ENCODE results near the gene DISP3.

Gene DISP3

DNA sequence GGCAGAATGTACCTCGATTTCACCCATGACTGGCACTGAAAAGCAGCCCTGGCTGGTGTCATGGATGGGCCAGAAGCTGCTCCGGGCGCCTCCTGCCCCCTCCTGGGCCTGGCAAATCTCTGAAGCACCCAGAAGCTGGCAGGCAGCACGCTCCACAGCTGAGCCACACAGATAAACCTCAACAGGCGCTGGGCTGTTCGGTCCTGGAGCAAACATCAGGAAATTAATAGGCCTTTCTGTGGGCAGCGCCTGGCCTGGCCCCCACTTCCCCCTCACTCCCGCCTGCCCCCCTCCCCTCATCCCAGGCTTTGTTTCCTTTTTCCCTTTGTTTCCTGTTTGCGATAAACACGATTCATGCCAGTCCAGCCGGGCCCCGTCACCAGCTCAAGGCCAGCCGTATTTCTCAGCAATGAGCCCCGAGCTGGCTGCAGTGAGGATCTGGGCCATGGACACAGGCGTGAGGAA is 20.1 kb upstream of the DISP3 start:
- no peak for DNase-seq

DNA sequence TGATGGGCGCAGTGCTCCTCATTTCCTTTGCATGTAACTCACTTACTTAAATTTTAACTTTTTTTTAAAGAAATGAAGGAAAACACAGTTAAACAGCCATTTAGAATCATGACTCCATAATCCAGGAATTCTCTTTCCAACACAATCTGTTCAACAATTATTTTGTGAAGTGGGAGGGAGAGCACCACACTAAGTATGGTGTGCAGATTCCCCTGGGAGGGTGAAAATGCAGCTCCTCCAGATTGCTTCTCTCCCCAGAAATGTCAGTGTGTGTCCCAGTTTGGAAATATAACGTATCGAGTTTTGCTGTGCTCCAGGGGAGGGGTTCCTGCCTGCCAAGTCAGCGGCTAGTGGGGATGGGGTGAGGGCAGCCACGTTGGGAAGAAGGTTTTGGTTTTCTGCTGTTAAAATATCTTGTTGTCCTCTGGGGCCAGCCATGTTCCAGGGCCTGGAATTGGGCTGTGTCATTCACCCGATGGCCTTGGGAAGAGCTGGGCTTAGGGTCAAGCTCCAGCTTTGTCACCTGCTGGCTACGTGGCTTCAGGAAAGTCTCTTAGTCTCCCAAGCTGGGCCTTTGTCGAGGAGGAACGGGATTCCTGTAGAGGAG is 17.3 kb upstream of the DISP3 start:
- DNase-seq, result no peak

DNA sequence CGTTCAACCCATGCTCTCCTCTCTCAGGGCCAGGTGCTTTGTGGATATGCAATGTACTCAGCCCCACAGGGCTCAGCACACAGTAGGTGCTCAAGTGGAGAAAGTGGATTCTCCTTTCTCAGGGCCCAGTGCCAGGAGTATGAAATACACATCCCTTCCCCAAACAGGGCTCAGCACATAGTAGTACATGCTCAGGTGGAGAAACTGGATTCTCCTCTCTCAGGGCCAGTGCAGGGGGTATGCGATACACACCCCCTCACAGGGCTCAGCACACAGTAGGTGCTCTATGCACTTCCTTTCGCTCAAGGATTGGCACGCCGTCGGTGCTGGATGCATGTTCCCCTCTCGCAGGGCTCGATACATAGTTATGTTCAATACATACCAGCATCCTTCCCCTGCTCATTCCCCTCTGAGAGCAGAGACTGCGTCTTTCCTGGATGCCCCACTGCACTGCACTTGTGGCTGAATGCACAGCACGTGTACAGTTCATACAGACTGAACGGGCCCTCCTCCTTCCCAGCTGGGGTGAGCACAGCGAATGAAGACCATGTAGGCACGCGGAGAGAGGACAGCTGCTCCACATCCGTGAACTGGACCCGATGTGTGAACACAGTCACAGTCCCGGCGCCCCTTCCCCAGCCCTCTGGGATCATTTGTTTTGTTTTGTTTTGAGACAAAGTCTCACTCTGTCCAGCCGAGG is 16.6 kb upstream of the DISP3 start:
- no peak for DNase-seq

DNA sequence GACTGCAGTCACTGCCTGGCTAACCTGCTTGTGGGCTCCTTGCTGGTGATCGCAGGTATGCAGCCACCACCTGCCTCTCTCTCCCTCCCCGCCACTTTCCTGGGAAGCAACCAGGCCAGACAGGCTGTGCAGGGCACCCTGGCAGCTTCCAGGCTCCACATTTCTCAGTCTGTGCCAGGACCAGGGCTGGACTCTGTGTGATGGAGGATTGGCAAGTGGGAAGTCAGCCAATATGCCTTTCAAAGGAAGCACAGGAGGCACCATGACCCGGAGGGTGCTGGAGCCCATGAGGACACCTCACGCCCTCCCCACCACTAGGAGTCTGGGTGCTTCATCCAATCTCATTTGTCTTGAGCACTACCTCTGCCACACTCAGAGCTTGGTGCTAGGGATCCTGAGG is 15.8 kb upstream of the DISP3 start:
- DNase-seq, result no peak

DNA sequence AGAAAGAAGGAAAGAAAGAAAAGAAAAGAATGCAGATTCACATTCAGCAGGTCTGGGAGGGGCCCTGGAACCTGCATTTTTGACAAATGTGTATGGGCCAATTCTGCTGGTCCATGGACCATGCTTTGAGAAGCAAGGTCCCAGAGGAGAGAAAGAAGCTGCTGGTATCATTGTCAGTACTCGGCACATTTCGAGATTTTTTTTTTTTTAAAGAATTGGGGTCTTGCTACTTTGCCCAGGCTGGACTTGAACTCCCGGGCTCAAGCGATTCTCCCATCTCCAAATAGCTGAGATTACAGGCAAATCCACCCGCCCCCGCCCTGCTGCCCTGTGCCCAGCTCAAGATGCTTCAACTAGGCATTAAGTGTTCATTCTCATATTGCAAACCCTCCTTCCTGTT is 13.6 kb upstream of the DISP3 start:
- no peak for DNase-seq

DNA sequence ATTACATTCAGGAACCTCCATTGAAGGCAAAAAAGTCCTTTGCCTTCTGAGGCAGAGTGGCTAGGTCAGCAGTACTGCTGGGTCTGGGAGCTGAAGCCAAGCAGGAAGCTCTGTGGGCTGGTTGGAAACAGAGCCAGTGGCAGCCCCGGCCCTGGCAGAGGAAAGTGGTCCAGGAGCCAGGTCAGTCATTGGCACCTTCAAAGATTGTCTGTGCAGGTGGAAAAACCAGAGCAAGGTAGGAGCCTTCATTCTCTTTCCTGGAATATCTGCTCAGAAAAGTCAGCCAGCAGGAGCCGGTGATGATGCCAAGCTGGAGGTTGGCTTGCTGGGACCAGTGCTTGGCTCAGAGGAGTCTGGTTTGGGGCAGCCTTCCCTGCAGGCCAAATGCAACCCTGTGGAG is 12.5 kb upstream of the DISP3 start:
- no peak for DNase-seq

DNA sequence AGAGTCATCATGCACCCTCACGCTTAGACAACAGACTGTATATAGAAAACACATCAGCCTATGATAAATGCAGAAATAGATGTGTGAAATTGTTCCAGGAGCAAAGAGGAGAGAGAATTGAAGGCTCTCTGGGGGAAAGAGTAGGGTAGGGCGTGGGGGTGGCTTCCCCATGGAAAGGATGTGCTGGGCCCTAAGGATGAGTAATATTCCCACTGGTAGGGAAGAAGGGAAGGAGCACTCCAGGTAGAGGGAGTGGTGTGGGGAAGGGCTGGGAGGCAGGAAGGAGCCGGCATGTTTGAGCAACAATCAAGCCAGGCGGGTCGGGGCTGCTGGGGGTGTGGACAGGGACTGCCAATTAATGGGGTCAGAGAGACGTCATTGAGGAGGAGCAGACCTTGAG is 10.1 kb upstream of the DISP3 start:
- no peak for DNase-seq

DNA sequence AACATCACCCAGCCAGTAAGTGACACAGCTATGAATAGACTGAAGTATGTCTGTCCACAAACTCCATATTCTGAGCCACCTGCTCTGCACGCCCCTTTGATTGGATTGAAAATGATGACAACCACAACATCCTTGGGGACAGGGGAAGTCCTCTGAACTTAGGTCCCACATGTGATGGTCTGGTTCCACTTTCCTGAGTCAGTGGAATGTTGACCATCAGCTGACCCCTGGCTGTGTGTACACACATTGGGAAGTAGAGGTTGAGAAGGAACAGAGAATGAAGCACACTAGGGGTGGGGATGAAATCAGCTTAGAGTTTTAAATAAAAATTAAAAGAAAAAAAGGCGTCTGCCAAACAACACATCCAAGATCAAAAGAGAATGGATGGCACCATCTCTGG is 8.0 kb upstream of the DISP3 start:
- DNase-seq, result no peak

DNA sequence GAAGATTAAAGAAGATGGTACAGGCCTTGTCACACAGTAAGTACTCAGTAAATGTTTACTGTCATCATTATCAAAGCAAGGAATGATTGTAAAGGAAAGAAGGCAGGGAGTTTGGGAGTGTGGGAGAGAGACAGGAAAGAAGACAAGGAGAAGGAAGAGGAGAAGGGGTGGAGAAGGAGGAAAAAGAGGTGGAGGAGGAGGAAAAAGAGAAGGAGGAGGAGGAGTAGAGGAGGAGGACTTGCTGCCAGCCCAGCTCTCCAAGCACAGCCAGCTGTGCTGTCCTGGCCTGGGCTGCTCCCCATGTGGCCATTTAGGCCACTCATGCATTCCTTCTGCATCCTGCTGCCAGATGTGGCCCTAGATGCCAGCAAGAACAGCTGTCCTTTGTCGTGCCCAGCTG is 7.5 kb upstream of the DISP3 start:
- DNase-seq, result no peak

DNA sequence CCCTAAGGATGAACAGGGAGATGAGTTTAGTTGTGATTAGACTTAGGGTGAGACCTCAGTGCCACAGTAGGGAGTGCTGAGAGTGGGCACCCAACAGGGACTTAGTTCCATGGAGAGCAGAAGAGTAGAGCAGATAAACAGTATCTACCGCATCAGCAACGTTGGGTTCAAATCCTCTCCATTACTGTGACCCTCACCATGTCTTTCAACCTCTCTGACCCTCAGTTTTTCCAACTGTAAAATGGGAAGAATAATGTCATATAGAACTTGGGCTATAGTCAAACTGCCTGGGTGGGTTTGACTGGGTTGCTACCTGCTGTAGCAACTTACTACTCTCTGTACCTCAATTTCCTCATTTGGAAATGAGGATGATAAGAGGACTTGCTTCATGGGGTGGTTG is 6.7 kb upstream of the DISP3 start:
- DNase-seq, result no peak

DNA sequence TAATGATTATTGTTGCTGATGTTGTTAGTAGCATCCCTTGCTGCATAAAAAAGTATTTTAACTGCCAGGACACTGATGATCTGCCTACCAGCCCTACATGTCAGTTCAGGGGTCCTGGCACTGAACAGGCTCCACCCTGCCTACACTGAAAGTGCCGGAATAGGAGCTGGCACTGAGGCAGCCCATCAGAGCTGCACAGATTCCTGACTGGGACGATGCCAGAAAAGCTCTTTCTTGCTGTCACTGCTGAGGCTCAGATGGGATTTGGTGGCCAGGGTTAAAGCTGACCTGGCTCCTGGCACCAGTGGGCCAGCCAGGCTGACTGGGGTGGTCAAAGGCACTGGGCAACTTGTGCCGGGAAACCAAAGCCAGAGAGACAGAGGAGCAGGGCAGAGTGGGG is 6.2 kb upstream of the DISP3 start:
- no peak for DNase-seq

DNA sequence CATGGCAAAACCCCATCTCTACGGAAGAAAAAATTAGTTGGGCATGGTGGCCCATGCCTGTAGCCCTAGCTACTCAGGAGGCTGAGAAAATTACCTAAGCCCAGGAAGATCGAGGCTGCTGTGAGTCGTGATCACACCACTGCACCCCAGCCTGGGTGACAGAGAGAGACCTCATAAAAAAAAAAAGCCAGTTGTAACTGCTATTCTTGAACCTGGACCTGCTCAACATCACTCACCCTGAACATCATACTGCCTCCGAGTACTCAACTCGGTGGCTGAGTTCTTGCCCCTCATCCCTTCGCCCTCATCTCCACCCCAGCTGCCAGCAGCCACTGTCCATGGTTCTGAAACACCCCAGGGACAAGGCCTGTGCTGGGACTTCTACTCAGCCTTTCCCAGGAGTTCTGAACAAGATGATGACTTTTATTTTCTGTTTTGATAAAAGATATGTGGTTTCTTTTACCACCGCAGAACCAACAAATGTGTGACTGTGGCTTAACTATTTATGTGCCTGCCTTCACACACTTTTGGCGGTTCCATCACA is 5.4 kb upstream of the DISP3 start:
- no peak for DNase-seq

DNA sequence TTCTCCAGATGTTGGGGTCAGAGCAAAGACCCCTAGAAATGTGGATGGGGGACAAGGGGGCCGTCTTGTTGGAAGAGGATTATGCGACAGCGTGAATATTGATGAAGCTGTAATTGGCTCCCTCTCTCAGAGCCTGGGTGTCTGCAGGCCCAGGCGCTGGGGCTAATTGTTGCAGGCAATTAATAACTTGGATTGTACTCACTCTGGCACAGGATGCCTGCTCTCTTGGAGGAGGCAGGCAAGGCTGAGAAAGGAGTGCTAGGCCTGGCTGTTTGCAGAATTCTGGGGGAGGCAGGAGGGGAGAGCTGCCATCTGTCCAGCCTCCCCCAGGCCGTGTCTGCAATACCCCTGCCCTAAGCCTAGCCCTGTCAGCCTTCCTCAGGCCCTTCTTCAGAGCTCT is 4.1 kb upstream of the DISP3 start:
- DNase-seq, result no peak

DNA sequence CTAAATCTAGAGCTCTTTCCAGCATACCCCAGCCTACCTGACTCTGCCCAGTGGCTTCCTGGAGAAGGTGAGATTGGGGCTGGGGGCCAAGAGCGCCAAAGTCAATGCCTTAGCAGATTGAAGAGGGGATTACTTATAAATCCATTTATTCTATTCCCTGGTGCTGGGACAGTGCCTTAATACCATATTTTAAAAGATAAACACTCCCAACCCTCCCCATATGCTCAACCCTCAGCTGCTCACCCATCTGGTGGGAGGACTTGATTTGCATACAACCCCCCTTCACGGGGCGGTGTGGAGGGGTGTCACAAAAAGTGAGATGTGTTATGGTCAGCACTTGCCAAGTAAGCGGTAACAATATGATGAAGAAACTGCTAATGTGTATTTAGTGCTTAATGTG is 3.2 kb upstream of the DISP3 start:
- DNase-seq, result no peak

DNA sequence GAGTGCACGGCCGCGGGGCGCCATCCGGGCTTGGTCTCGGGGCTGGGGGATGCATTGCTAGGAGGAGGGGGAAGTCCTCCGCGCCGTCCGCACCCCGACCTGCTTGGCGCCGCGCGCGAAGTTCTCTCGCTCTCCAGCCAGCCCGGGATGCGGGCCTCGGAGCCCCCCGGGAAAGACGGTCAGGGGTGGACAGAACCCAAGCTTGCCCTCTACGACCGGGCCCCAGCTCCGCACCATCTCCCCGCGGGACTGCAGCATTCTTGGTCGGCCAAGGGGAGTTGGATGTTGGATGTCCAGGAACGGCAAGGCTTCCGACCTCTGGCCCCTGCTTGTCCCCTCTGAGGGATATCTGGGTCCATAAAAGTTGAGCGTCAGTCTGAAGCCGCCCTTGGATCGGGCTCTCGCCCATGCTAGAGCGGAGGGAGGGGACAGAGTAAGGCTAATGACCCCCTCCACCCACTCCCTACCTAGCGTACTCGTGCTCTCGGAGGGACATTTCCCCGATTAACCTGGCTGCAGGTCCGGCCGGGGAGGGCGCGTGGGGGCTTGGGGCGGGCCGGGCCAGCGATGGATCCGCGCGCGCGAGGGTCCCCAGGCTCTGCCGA is 522 bp downstream of the DISP3 start:
- no peak for DNase-seq

DNA sequence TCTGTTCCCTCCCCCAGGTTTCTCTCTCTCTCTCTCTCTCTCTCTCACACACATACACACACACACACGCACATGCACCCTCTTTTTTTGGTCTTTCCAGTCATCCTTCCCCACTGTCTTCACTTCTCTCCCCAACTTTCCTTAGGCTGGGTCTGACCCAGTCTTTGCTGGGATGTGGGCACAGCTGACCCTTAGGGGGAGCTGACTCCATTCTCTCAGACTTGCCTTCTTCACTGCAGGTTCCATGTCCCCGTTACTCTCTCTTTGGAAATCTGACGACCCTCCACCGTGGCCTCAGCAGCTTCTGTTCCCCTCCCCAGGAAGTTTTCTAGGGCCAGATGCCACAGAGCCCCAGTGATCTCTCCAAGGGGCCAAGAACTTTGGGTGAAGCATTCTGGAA is 2.1 kb downstream of the DISP3 start:
- no peak for DNase-seq

DNA sequence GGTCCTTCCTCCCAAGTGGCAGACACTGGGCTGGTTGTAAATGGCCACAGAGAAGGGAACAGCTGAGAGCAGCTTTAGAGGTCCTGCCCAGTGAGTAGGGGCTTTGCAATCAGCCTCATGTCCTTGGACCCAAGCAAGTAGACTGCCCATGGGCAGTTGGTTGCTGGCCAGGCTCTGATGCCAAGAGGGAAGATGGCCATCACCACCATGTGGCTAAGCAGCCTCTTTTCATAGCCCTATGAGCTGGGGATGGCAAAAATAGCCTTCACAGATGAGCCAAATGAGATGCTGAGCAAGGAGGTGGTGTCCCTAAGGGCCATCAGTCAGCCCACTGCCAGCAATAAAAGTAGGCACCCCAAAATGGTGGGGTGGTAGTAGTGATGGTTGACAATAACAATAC is 3.2 kb downstream of the DISP3 start:
- no peak for DNase-seq

DNA sequence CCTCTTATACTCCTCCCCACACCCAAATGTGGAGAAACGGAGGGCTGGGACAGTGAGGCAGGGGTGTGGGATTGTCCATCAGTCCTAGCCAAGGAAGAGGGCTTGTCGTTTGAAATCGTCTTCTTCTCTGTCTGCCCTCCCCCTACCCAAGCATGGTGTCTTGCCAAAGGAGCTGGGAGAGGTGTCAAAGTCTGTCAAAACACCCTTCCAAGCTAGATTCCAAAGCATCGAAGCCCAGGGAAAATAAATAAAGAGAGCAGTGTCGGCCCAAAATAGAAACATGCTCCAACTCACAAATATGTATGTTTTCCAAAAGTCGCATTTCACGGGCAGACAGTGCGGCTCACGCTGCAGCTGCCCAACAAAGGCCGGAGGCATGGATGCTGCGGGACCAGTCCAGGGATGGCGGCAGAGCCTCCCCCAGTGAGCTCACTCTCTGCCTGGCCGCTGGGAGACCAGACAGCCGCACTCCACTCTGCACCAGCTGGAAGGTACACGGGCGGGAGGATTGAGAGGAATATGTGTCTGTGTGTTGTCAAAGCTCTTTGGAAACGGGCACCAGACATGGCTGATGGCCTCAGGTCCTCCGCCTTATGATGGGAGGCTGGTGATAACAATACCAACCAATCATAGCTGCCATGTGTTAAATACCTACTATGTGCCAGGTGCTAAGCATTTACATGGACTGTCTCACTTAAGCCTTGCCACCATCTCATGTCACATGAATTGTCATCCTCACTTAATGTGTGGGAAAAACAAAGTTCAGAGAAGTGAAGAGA is 3.9 kb downstream of the DISP3 start:
- DNase-seq, result no peak

DNA sequence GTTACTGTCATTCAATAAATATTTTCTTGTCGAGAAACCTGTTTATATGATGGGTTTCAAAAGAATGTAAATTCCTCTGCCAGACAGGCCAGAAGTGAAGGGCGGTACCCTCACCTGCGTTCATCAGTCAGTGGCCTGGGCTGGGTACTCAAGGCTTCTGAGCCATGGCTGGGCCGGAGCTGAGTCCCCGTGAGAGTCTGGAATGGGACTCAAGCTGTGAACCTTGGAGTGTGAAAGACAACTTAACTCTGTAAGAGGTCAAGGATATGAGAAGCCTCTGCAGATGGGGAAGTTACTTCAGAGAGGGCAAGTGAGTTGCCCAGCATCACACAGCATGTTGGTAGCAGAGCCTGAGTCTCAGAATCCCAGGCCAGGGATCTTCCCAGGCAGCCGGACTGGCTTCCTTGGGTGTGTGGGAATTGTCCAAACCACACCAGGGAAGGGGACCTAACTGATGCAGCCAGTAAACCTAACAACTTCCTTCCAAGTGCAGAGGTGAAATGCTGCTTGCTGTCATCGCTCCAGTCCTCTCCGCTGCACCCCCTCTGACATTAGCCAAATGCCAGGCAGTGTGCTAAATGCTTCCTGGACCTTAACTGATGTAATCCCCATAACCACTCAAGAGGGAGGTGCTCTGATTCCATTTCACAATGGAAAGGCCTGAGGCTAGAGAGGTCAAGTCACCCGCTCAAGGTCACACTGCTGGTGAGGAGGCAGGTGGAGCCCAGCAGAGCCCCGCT is 4.8 kb downstream of the DISP3 start:
- DNase-seq, result no peak

DNA sequence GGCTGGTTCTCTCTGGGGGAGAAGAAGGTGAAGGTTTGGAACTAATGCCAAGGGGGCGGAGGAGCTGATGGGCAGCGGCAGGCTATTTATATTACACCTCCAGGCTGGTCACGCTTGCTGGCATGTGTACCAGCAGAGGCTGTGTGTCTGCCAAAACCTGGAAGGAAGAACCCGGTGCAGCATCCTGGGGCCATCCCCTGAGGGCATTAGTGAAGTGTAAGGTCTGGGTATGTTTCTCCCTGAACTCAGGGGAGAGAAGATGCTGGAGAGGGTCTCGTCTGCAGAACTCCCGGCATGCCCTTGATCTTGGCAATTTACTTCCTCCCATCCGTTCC is 5.3 kb downstream of the DISP3 start:
- DNase-seq, result no peak

DNA sequence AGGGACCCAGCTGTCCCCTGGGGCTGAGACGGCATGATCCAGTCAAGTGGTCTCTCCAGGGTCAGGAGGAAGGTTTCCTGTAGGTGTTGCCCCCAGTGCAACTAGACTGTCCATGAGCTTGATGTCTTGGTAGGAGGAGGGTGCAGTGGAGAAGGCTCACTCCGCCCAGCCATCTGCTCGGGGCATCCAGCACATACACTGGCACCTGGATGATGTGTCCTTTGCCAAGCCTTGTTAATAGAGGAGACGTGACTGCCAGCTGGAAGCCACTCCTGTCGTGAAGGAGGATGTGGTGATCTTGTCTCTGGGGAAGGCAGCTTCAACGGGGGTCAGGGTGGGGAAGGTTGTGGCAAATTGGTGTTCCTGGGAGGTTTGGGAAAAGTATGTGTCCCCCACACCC is 6.2 kb downstream of the DISP3 start:
- no peak for DNase-seq

DNA sequence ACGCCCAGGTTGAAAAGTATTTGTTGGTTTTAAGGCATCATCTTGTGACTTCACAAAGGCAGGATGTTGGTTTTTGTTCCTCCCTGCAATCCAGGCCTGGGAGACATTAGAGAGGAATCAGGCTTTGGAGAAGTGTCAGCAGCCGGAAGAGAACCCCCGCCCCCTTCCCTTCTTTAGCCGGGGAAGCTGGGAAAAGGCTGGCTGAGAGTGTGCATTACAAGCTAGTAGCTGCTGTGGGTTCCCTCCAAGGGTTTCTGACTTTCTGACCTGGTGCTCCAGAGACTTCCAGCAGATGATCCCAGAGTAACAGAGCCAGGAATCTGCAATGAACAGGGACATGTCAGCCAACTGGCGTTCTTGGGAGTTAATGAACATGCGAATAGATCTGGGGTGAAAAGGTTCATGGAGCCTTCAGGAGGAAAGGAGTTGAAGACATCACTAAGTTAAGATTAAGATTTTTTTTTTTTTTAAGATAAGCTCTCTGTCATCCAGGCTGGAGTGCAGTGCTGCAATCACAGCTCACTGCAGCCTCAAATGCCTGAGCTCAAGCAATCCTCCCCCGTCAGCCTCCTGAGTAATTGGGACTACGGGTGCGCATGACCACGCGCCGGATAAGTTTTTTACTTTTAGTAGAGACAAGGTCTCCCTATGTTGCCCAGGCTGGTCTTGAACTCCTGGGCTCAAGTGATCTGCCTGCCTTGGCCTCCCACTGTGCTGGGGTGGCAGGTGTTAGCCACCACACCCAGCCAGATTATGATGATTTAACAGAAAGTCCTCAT is 7.5 kb downstream of the DISP3 start:
- DNase-seq, result no peak

All from CD4-positive, alpha-beta T cell treated with Interleukin-15 for 1 hour (primary cell).